HG02763 (cell line): ENCODE measurements around the gene ATOH8.

Experiments used
- ATAC-seq: cut with Tn5 transposase; IDR thresholded peaks from one replicate; pipeline ENCODE4 v1.9.1; 2021; ENCODE audit warnings: mild to moderate bottlenecking, moderate library complexity; ENCODE audit not compliant: unreplicated experiment

The ATOH8 gene

GRCh38 chr2:85797921-85798320 lies 44.1 kb downstream of the ATOH8 start:
- ATAC-seq, result no peak

- ATAC-seq, result no peak
Measured at GRCh38 chr2:85799215-85799956, 45.6 kb downstream of the ATOH8 start.

- ATAC-seq, result no peak
Measured at GRCh38 chr2:85800586-85800985, 46.8 kb downstream of the ATOH8 start.

GRCh38 chr2:85801871-85802270 lies 48.1 kb downstream of the ATOH8 start:
- no peak for ATAC-seq

DNA sequence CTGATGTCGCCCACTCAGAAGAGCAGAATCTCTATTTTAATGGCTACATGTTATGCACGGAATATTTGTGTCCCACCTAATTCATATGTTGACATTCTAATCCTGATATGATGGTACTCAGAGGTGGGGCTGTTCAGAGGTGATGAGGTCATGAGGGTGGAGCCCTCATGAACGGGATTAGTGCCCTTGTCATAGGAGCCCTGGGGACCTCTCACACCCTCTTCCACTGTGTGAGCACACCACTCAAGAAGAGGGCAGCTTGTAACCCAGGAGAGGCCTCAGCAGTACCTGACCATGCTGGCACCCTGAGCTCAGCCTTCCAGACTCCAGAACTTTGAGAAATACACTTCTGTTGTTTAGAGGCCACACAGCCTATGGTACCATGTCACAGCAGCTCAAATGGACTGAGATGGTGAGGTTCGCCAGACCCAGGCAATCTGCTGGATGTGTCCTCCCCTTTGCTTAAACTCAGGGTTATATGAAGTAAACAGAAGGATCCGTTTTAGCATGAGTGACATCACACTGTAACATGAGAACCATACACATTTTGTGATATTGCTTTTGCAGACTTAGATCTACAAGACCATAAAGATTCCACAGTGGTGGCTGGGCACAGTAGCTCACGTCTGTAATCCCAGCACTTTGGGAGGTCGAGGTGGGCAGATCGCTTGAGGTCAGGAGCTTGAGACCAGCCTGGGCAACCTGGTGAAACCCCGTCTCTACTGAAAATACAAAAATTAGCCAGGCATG lies 48.7 kb downstream of the ATOH8 start:
- no peak for ATAC-seq

- no peak for ATAC-seq
Measured at GRCh38 chr2:85803704-85804425, 50.1 kb downstream of the ATOH8 start.

- no peak for ATAC-seq
Measured at GRCh38 chr2:85804583-85804982, 50.8 kb downstream of the ATOH8 start.

DNA sequence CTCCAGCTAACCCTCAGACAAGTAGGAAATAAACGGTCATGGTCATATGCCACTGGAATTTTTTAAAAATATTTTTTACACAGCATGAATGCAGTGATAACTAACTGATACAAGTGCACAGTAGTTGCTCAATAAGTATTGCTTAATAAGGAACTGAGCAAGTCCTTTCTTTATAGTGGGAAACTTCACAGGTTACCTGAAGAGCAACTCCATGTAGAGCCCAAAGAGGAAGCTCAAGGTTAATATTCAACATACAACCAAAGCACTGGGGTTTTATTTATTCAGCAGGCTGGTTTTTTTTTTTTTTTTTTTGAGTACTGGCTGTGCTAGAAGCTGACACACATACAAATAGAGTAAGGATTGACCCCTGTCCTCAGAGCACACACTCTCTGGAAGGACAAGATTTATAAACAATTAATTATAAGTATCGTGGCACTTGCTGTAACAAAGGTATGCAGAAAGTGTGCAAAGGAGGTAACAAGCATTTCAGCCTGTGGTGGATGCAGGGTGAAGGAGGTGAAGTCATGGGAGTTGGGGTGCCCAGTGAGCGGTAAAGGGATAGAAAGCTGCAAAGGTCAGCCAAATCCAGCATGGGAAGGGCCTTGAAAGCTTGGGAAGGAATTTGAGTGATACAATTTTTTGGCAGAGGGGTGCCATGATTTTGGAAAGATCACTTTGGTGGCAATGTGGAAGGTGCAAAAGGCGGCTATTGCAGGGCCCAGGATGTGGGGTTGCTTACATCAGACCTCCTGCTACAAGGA lies 52.7 kb downstream of the ATOH8 start:
- no peak for ATAC-seq

- ATAC-seq, result no peak
Measured at GRCh38 chr2:85807756-85808155, 54.0 kb downstream of the ATOH8 start.

- ATAC-seq, result no peak
Measured at GRCh38 chr2:85810371-85811179, 56.8 kb downstream of the ATOH8 start.

- no peak for ATAC-seq
Measured at GRCh38 chr2:85811180-85812093, 57.6 kb downstream of the ATOH8 start.

DNA sequence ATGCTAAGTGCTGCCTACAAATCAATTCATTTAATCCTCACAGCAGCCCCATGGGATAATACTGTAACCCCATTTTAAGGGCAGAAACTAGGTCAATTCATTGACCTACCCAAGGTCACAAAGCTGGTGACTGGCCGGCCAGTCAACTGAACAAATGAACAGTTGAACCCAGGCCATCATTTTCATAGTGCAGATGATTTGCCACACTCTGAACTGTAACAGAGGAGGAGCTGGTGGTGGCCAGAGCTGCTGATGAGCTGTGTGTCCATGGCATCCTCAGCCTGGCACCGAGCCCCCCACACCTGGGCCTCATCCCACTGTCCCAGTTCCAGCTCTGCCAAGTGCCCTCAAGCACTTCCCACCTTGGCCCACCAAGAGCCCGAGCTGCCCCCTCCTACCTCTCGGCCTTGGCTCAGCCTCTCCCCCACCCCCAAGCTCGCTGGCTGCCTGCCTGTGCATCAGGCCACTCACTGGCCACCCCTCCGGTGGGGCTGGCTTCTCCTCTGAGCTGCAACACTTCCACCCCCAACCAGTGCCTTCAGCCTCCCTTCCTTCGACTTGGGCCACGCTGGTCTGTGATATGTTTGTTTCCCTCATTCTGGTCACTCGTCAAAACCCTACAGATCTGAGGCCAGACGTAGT lies 58.4 kb downstream of the ATOH8 start:
- ATAC-seq, result no peak

DNA sequence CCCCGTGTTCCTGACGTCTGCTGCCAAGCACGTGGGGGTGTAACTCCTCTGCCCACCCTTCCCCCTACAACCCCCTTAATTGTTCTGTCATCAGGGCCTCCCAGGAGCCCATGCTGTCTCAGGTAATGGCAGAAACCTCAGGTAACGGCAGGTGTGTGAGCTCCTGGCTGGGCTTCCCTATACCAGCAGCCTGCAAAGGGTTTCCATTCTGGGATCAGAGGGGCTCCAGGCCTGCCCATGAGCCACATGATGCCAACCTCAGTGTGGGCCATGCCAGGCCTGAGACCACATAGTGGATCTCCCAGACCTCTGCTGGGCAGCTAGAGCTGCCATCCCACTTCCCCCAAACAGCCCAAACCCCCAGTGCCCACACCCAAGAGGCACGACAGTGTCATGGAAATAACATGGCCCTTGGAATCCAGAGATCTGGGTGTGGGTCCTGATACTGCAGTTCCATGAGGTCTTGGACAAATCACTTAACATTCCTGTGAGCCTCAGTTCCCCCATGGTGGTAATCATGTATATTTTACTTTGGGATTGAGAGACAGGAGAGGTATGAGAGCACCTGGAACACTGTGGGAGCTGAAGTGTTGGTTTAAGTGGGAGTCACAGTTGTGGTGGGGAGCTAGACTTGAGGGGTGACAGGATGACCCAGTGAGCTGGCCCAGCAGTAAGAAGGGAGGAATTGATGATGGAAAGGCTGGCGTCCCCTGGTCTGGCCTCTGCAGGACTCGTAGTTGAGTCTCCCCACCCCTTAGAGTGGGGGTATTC lies 59.6 kb downstream of the ATOH8 start:
- no peak for ATAC-seq

DNA sequence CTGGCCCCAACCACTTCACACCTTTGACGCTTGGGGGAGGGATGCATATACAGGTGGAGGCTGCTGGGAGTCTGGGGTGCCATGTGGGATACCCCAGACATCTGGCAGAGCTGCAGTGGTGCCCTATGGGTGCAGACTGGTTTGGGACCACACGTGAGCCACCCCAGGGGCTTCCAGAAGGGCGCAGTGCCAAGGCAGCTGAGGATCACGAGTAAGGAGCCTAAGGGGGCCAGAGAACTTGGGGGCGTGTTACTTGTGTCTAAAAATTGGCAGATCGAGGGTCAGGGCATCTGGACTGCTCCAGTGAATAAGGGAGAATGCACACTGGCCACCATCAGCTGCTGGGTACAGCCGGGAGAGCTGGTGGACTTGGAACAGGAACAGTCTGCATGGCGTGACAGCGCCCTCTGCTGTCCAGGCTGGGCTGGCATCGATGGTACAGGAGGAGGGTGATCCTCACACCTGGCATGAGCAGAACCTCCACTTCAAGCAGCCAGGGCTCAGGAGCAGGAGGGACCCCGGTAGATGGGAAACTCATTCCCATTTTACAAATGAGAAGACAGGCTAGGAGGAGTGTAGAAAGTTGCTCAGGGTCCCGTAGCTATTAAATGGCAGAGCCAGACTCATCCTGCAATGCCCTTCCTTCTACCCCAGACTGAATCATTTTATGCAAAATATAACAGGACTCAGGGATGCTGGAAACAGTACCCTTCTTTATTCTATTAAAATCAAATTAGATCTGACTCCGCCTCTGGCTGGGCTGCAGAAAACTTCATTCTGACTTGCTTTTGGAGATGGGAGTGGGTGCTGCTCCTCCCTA lies 60.4 kb downstream of the ATOH8 start:
- ATAC-seq, result no peak

GRCh38 chr2:85814802-85815550 lies 61.2 kb downstream of the ATOH8 start:
- ATAC-seq, result no peak

GRCh38 chr2:85819811-85820510 lies 66.2 kb downstream of the ATOH8 start:
- no peak for ATAC-seq
